ENCODE results near the gene WFS1. TPM values are rescaled to one million over a fixed set of nuclear protein-coding genes. Genes with fewer than 3 reads are reported as not detected.

Gene WFS1
- total and polyA plus RNA-seq, 9 donors, result 33.2 to 174 (median 126) TPM

GRCh38 chr4:6227412-6228157 is 42.1 kb upstream of the WFS1 start:
- no peak for DNase-seq
- intact Hi-C loops (cut with DNase I), result no loop called here
- TF ChIP-seq, protein P1, sequence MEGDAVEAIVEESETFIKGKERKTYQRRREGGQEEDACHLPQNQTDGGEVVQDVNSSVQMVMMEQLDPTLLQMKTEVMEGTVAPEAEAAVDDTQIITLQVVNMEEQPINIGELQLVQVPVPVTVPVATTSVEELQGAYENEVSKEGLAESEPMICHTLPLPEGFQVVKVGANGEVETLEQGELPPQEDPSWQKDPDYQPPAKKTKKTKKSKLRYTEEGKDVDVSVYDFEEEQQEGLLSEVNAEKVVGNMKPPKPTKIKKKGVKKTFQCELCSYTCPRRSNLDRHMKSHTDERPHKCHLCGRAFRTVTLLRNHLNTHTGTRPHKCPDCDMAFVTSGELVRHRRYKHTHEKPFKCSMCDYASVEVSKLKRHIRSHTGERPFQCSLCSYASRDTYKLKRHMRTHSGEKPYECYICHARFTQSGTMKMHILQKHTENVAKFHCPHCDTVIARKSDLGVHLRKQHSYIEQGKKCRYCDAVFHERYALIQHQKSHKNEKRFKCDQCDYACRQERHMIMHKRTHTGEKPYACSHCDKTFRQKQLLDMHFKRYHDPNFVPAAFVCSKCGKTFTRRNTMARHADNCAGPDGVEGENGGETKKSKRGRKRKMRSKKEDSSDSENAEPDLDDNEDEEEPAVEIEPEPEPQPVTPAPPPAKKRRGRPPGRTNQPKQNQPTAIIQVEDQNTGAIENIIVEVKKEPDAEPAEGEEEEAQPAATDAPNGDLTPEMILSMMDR (IDR thresholded peaks at IDR 0.05), result no peak
- TF ChIP-seq EP300 (IDR thresholded peaks at IDR 0.05), result no peak
- no peak for TF ChIP-seq POLR2A (IDR thresholded peaks at IDR 0.05)

GRCh38 chr4:6228158-6229067 is 41.2 kb upstream of the WFS1 start:
- no peak overlapping the region for H3K27ac ChIP-seq
- no peaks in the 10 kb centered on the region for H3K9me3 ChIP-seq
- H3K4me3 ChIP-seq, result no peak overlapping the region
- TF ChIP-seq POLR2A (IDR thresholded peaks at IDR 0.05) (no peak), EP300 (IDR thresholded peaks at IDR 0.05) (no peak)
- TF ChIP-seq, protein P1 (IDR thresholded peaks at IDR 0.05), result no peak
- no peak for DNase-seq
- no peaks in the 10 kb centered on the region for H3K36me3 ChIP-seq
- H3K27me3 ChIP-seq, result no peaks in the 10 kb centered on the region
- no peaks in the 10 kb centered on the region for H3K4me1 ChIP-seq (ENCODE audit: insufficient read depth)
- WGBS, 3 donors, result 70 to 79% (median 73%) methylated on average over 16 of the region's 16 CpGs
- intact Hi-C loops (cut with DNase I), result no loop called here

More at GRCh38 chr4:6227412-6228157, 42.1 kb upstream of the WFS1 start:
- no peaks in the 10 kb centered on the region for H3K36me3 ChIP-seq
- H3K4me1 ChIP-seq (ENCODE audit: insufficient read depth), result no peaks in the 10 kb centered on the region
- no peaks in the 10 kb centered on the region for H3K27me3 ChIP-seq
- WGBS, 3 donors, result 75 to 83% (median 77%) methylated on average over 12 of the region's 12 CpGs
- peaks cover 0 to 1% of the 10 kb centered on the region in 2 donors for H3K9me3 ChIP-seq
- no peak overlapping the region for H3K27ac ChIP-seq
- no peak overlapping the region for H3K4me3 ChIP-seq

DNA sequence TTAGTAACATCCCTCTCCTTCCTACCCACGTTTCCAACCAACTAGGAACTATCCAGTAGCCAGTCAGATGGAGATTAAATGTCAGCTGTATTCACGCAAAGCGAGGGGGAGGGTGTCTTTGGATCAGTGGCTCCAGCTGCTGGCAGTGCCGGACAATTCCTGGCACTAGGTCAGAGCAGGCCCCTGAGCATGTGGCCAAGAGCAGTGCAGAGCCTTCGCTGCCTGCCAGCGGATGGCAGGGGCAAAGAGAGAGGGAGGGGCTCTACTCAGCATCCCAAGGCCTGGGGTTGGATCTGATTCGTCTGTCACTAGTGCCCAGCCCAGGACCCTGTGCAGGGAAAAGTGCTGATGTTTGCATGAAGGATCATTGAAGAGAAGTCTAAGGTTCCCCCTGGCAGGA is 40.6 kb upstream of the WFS1 start:
- H3K27me3 ChIP-seq, result no peaks in the 10 kb centered on the region
- no peaks in the 10 kb centered on the region for H3K4me1 ChIP-seq (ENCODE audit: insufficient read depth)
- H3K9me3 ChIP-seq, result no peaks in the 10 kb centered on the region
- no peak overlapping the region for H3K27ac ChIP-seq
- intact Hi-C loops (cut with DNase I), result no loop called here
- H3K36me3 ChIP-seq, result no peaks in the 10 kb centered on the region
- WGBS, 3 donors, result 23 to 40% (median 27%) methylated on average over 7 of the region's 7 CpGs
- no peak for DNase-seq
- no peak overlapping the region for H3K4me3 ChIP-seq
- no peak for TF ChIP-seq EP300 (IDR thresholded peaks at IDR 0.05)
- no peak for TF ChIP-seq POLR2A (IDR thresholded peaks at IDR 0.05)
- TF ChIP-seq, protein P1 (IDR thresholded peaks at IDR 0.05), result no peak

GRCh38 chr4:6229671-6230501 is 39.8 kb upstream of the WFS1 start:
- Histone ChIP-seq H3K4me3 (no peak overlapping the region), H3K27me3 (no peaks in the 10 kb centered on the region), H3K27ac (no peak overlapping the region), H3K4me1 (ENCODE audit: insufficient read depth) (no peaks in the 10 kb centered on the region), H3K36me3 (no peaks in the 10 kb centered on the region), H3K9me3 (no peaks in the 10 kb centered on the region)
- WGBS, 3 donors, result 62 to 72% (median 70%) methylated on average over 18 of the region's 18 CpGs
- intact Hi-C loops (cut with DNase I), result no loop called here
- no peak for DNase-seq
- TF ChIP-seq EP300 (IDR thresholded peaks at IDR 0.05) (no peak), POLR2A (IDR thresholded peaks at IDR 0.05) (no peak)
- TF ChIP-seq, protein P1 (IDR thresholded peaks at IDR 0.05), result no peak
